ENCODE results near the gene SGK1. TPM values are rescaled to one million over a fixed set of nuclear protein-coding genes. Genes with fewer than 3 reads are reported as not detected.

SGK1 gene
- total RNA-seq, 1 donor from 2014 or later, result 15.8 TPM

DNA sequence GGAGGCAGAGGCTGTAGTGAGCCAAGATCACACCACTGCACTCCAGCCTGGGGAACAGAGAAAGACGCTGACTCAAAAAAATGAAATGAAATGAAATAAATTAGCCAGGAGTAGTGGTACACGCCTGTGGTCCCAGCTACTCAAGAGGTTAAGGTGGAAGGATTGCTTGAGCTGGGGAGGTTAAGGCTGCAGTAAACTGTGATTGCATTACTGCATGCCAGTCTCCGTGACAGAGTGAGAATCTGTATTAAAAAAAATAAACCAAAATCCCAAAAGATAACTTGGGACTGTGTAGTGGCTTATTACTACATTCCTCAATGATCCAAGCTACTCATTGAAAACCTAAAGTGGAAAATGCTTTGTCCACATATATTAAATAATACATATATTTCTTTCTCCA is 87.0 kb downstream of the SGK1 start:
- Histone ChIP-seq H3K4me3 (no peak overlapping the region), H3K4me2 (no peak overlapping the region), H3K4me1 (no peaks in the 10 kb centered on the region), H3K9me3 (ENCODE audit: low read depth) (no peaks in the 10 kb centered on the region), H3F3A (ENCODE audit: low read depth) (no peaks in the 10 kb centered on the region), H3K27me3 (no peaks in the 10 kb centered on the region), H3K27ac (no peak overlapping the region), H2AFZ (replicated peaks) (no peak overlapping the region), H3K36me3 (no peaks in the 10 kb centered on the region), H3K9ac (no peak overlapping the region), H4K20me1 (ENCODE audit: low read depth) (no peaks in the 10 kb centered on the region), H3K79me2 (ENCODE audit: low read depth) (no peaks in the 10 kb centered on the region)
- Mint-ChIP-seq H3K27ac (no peak overlapping the region), H3K27me3 (ENCODE audit: insufficient read depth, low read depth) (no peaks in the 10 kb centered on the region), H3K4me1 (no peaks in the 10 kb centered on the region), H3K9me3 (no peaks in the 10 kb centered on the region), H3K4me3 (no peak overlapping the region), H3K36me3 (no peaks in the 10 kb centered on the region)
- DNase-seq (ENCODE audit: low spot score), result no peak
- TF ChIP-seq EZH2phosphoT487 (IDR thresholded peaks at IDR 0.05) (no peak), CTCF (IDR thresholded peaks at IDR 0.05) (no peak), EZH2 (IDR thresholded peaks at IDR 0.05) (no peak)

DNA sequence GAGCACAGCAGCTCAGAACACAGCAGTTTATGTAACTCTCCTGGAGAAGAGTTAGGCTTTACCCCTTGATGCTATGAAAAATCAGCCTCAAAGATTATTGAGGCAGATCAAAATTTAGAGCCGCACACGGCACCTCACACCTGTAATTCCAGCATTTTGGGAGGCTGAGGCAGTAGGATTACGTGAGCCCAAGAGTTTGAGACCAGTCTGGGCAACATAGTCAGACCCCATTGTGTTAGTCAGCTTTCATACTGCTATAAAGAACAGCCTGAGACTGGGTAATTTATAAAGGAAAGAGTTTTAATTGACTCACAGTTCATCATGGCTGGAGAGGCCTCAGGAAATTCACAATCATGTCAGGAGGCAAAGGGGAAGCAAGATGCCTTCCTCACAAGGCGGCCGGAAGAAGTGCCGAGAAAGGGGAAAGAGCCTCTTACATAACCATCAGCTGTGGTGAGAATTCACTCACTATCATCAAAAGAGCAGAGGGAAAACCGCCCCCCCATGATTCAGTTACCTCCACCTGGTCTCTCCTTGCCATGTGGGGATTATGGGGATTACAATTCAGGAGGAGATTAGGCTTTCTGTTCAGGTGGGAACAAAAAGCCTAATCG is 87.7 kb downstream of the SGK1 start:
- no peaks in the 10 kb centered on the region for H3F3A ChIP-seq (ENCODE audit: low read depth)
- no peaks in the 10 kb centered on the region for H3K79me2 ChIP-seq (ENCODE audit: low read depth)
- H3K27me3 ChIP-seq, result no peaks in the 10 kb centered on the region
- H3K4me3 ChIP-seq, result no peak overlapping the region
- peak; percentile 8 for DNase-seq (ENCODE audit: low spot score)
- Mint-ChIP-seq H3K36me3 (no peaks in the 10 kb centered on the region), H3K4me3 (no peak overlapping the region), H3K27ac (peak overlapping the region; percentile 72), H3K9me3 (no peaks in the 10 kb centered on the region), H3K27me3 (ENCODE audit: insufficient read depth, low read depth) (no peaks in the 10 kb centered on the region), H3K4me1 (no peaks in the 10 kb centered on the region)
- no peak overlapping the region for H3K4me2 ChIP-seq
- no peak overlapping the region for H2AFZ ChIP-seq (replicated peaks)
- TF ChIP-seq CTCF (IDR thresholded peaks at IDR 0.05) (no peak), EZH2phosphoT487 (IDR thresholded peaks at IDR 0.05) (no peak), EZH2 (IDR thresholded peaks at IDR 0.05) (no peak)
- no peak overlapping the region for H3K9ac ChIP-seq
- no peaks in the 10 kb centered on the region for H4K20me1 ChIP-seq (ENCODE audit: low read depth)
- no peak overlapping the region for H3K27ac ChIP-seq
- no peaks in the 10 kb centered on the region for H3K4me1 ChIP-seq
- no peaks in the 10 kb centered on the region for H3K36me3 ChIP-seq
- H3K9me3 ChIP-seq (ENCODE audit: low read depth), result no peaks in the 10 kb centered on the region

DNA sequence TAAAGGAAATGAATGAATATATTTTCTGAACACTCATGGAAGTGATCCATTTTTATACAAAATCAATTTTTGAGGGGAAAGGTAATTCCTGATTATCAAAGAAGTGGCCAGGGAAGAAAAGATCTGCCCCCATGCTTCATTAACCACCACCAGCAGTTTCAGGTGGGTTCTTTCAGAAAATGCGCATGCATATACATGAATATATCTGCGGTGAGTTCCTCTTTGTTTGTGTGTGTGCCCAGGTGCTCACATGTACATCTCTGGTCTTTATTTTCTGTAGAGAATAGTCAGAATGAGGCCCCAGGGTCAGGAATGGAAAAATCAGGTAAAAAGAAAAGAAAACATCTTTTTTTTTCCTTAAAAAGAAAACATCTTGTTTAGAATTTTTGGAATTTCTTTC is 88.4 kb downstream of the SGK1 start:
- Histone ChIP-seq H3K9me3 (ENCODE audit: low read depth) (no peaks in the 10 kb centered on the region), H3K4me3 (no peak overlapping the region), H3K9ac (no peak overlapping the region), H3F3A (ENCODE audit: low read depth) (no peaks in the 10 kb centered on the region), H3K27ac (no peak overlapping the region), H2AFZ (replicated peaks) (no peak overlapping the region), H3K79me2 (ENCODE audit: low read depth) (no peaks in the 10 kb centered on the region), H3K4me1 (no peaks in the 10 kb centered on the region), H4K20me1 (ENCODE audit: low read depth) (no peaks in the 10 kb centered on the region), H3K4me2 (no peak overlapping the region), H3K27me3 (no peaks in the 10 kb centered on the region), H3K36me3 (no peaks in the 10 kb centered on the region)
- Mint-ChIP-seq H3K27ac (no peak overlapping the region), H3K4me1 (no peaks in the 10 kb centered on the region), H3K9me3 (no peaks in the 10 kb centered on the region), H3K4me3 (no peak overlapping the region), H3K27me3 (ENCODE audit: insufficient read depth, low read depth) (peaks cover 1% of the 10 kb centered on the region), H3K36me3 (no peaks in the 10 kb centered on the region)
- no peak for TF ChIP-seq EZH2phosphoT487 (IDR thresholded peaks at IDR 0.05)
- no peak for TF ChIP-seq EZH2 (IDR thresholded peaks at IDR 0.05)
- TF ChIP-seq CTCF (IDR thresholded peaks at IDR 0.05), result no peak
- no peak for DNase-seq (ENCODE audit: low spot score)
